GM12801 (cell line): Measurements from ENCODE around the gene COL6A5.

ENCODE experiments used
- TF ChIP-seq, protein P1 (sequence below): IDR thresholded peaks from one replicate; pipeline ENCODE4 v1.5.1; 2011; ENCODE audit warnings: control low read depth; ENCODE audit not compliant: insufficient read length; ENCODE audit errors: extremely low read depth

The COL6A5 gene

DNA sequence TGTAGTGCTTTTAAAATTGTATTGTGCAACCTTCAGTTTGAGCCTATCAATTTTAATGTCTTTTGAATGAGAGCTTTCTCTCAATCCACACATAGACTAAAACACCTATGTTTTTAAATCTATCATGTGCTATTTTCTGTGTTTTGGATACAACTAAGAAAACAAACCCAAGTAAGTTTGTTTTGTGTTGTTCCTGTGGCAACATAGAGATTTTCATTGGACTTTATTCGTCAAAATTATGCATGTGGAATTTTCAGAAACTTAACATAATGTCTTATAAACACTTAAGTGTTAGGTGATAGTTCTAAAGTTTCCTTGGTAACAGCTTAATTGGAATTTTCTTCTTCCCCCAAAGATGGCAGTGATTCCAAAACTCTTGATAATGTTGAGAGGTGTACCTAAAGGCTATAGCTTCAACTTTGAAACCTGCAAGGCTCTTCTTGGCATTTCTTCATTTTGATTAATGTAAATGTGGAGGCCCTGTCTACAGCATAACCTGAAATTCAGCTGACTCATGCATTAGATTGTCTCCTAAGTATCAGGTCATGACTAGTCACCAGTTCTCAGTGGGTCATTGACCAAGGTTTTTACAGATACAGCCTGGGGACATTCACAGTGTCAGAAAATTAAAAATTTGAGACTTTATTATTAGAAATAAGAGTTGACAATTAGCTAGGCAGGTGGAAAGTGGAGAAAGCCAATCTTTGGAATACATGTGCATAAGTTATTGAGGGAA lies 44.4 kb downstream of the COL6A5 start:
- TF ChIP-seq, protein P1, sequence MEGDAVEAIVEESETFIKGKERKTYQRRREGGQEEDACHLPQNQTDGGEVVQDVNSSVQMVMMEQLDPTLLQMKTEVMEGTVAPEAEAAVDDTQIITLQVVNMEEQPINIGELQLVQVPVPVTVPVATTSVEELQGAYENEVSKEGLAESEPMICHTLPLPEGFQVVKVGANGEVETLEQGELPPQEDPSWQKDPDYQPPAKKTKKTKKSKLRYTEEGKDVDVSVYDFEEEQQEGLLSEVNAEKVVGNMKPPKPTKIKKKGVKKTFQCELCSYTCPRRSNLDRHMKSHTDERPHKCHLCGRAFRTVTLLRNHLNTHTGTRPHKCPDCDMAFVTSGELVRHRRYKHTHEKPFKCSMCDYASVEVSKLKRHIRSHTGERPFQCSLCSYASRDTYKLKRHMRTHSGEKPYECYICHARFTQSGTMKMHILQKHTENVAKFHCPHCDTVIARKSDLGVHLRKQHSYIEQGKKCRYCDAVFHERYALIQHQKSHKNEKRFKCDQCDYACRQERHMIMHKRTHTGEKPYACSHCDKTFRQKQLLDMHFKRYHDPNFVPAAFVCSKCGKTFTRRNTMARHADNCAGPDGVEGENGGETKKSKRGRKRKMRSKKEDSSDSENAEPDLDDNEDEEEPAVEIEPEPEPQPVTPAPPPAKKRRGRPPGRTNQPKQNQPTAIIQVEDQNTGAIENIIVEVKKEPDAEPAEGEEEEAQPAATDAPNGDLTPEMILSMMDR: no peak

DNA sequence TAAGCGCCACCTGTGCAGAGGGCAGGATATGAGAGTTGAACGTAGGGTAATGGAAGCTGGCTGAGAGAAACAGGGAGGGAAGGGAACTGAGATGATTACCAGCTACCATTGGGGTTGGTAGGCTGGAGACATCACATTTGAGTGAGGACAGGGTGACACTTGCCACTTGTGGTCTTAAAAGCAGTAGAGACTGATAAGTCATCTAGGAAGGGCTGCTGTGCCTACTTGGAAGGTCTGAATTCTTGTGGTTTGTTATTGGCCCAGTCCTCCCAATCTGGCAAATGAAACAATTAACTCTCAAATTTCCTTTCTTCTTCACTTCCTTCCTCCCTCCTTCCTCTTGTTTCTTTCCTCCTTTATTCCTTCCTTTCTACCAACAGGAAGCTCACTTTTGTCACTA lies 46.8 kb downstream of the COL6A5 start:
- TF ChIP-seq, protein P1: no peak

DNA sequence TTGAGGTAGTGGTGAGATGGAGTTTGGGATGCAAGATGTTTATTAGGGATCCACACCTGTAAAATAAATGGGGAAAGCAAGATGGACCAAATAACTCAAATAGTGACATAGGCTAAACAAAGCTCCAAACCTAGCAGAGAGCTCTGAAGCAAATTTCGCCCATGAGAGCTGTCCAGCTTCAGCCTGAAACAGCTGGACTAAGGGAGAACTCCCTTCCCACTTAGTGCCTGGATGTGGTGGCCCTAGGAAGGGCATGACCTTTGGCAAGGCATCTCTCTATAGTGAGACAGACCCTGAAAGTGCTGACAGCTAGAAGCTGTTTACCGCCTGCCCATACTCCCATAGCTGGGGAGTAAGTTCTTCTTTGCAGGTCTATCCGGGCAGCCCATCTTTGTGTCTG lies 48.1 kb downstream of the COL6A5 start:
- TF ChIP-seq, protein P1: no peak

DNA sequence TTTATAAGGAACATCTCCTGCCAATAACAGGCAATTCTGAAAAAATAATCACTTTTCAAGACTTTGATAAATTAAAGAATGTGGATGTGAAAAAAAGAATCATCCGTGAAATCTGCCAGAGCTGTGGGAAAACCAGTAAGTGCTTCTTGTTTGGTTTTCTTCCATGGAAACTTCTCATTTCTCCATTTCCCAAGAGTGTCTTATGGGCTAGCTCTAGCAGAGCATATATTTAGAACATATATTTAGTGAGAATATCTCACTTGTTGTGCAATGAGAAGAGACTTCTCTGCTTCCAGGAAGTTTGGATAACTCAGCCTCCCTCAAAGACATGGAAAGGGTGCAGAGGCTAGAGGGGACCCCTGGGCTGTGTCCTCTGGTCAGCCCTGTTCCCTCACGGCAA lies 49.9 kb downstream of the COL6A5 start:
- TF ChIP-seq, protein P1: no peak

DNA sequence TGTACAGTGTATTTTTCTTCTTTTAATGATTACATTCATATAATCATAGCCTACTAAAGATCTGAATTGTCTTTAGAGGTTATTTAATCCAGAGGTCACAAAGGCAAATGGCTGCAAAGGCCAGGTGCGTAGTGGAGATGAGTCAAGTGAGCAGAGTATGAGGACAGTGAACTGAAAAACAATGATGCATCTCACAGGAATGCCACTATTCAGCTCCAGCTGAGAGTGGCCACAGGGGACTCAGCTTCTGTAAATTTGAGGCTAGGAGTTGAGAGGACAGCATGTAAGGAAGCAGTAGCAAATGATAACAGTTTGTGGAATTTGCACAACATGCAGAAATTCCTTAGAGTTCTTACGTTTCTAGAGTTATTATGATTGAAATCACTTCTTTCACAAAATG lies 50.4 kb downstream of the COL6A5 start:
- TF ChIP-seq, protein P1: no peak

DNA sequence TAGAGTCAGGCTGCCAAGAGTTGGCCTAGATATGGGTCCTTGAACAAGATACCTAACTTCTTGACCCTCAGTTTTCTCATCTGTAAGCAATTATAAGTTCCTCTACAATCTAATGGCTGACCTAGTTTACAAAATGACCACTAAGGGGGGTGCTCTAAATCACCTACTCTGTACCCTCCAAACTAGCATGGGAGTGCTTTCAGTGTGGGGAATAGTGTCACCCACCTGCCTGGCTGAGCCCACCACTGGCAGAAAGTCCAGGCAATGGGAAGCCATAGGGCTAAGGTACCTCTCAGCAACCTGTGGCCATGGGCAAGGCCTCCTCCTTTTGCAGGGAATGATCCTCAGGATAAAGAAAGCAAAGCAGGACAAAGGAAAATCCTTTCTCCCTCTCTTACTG lies 58.9 kb downstream of the COL6A5 start:
- TF ChIP-seq, protein P1: no peak

DNA sequence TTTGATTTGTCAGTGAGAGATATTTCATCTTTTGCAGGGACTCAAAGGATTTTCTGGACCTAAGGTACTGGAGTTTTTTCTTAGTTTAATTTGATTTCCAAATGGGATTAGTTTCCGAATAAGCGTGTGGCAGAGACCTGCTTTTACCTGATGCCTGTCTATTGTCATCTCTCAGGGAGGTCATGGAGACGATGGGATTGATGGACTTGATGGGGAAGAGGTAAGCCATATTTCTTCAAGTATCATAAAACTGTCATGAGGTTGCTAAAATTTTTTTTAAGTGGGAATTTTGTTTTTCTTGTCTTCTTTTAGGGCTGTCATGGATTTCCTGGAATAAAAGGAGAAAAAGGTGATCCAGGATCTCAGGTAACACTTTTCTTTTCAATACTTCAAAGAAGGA lies 60.5 kb downstream of the COL6A5 start:
- TF ChIP-seq, protein P1: no peak
